VCaP (cell line): ENCODE results near the gene NKD2.

ENCODE experiments used
- H3K27ac ChIP-seq: fragments of 450-650 bp; 2 replicates; pipeline ENCODE4 v1.5.1; 2017
- TF ChIP-seq, protein P1 (sequence below): fragments of 450-650 bp; conservative IDR thresholded peaks from 2 replicates; pipeline ENCODE4 v1.5.1; 2017; ENCODE audit warnings: mild to moderate bottlenecking, moderate library complexity

NKD2 gene

DNA sequence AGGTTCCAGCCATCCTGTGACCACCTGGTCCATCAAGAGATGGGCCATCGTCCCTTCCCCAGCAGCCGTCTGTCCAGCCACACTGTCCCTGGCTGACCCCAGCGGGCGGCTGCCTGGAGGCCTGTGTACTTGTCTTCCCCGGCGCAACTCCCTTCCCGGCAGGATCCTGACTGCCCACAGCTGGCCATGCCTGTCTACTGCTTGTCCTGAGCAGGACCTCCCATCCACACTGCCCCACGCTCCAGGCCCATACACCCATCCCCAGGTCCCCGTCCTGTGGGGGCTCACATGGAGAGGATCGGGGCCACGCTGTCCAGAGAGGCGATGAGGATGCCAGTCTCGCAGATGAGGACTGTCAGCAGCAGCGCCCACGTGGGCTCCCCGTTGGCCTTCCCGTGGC is 67.8 kb downstream of the NKD2 start:
- TF ChIP-seq, protein P1, sequence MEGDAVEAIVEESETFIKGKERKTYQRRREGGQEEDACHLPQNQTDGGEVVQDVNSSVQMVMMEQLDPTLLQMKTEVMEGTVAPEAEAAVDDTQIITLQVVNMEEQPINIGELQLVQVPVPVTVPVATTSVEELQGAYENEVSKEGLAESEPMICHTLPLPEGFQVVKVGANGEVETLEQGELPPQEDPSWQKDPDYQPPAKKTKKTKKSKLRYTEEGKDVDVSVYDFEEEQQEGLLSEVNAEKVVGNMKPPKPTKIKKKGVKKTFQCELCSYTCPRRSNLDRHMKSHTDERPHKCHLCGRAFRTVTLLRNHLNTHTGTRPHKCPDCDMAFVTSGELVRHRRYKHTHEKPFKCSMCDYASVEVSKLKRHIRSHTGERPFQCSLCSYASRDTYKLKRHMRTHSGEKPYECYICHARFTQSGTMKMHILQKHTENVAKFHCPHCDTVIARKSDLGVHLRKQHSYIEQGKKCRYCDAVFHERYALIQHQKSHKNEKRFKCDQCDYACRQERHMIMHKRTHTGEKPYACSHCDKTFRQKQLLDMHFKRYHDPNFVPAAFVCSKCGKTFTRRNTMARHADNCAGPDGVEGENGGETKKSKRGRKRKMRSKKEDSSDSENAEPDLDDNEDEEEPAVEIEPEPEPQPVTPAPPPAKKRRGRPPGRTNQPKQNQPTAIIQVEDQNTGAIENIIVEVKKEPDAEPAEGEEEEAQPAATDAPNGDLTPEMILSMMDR = no peak

DNA sequence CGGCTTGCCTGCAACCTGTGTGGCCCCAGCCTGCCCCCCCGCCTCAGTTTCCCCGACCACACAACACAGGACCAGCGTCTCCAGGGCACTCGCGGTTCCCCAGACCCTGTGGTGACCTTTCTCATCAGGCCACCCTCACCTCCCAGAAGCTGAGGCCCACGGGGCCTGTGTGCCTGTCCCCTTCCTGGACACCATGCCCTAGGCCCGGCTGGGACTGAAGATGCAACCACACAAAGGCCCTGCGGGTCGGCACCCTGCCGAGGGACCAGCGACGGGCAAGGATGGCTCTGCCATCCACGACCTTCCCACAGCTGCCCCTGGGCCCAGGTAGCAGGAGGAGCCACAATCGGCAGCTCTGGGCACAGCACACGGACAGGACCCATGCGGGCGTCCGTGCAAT is 68.4 kb downstream of the NKD2 start:
- H3K27ac ChIP-seq = no peak overlapping the region
- TF ChIP-seq, protein P1 = no peak

More for the DNA sequence above, 67.8 kb downstream of the NKD2 start:
- H3K27ac ChIP-seq = no peak overlapping the region

DNA sequence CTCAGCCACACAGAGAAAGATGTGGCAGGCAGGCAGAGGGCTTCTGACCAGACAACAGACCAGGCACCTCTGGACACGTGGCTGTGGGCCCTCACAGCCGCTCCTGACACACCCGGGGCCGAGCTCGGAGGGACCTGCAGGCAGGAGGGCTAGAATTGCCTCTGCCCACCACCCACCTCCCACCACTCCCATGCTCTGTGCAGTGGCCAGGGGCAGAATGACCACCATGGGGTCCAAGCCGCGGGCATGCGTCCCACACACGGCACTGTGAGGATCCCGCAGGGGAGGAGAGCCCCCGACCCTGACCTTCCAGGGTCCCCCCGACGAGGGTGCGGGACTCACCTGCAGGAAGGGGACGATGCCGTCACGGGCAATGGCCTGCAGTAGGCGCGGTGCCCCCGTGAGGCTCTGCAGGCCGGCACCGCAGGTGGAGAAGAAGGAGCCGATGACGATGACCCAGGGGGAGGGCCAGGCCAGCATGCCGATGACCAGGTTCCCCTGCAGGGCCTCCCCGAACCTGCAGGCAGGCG is 69.0 kb downstream of the NKD2 start:
- TF ChIP-seq, protein P1 = no peak
- no peak overlapping the region for H3K27ac ChIP-seq

DNA sequence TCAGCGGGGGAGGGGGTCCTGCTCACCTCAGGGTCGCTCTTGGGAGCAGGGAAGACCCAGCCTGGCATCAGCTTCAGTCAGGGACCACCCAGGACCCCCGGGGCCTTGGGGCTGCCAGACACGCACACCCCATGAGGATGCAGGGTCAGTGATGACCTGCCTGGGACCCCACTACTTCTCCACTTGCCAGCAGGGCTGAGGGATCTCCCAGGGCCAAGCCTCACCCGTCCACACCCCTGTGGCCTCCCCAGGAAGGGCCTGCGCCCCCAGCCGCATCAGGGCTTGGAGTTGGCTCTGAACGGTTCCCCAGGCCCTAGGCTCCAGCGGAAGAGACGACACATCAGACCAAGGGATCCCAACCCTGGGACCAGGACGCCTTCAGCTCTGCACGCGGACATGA is 69.6 kb downstream of the NKD2 start:
- TF ChIP-seq, protein P1 = no peak
- no peak overlapping the region for H3K27ac ChIP-seq

DNA sequence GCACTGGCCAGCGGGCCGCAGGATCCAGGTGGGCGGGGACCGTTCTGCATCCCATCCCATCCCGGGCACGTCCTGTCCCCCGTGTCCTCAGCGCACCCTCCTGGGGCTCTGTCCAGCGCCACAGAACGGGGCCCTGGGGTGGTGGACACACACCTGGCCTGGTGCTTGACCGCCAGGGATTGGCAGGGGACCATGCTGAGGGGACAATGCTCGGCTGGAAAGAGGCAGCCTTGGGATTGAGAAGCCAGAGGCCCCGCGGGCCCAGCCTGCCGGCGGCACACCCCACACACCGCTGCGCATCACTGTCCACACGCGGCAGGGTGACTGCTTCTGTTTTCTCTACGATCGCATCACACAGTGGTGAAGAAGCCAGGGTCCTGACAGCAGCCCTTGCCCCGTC is 70.2 kb downstream of the NKD2 start:
- H3K27ac ChIP-seq = no peak overlapping the region
- TF ChIP-seq, protein P1 = no peak

DNA sequence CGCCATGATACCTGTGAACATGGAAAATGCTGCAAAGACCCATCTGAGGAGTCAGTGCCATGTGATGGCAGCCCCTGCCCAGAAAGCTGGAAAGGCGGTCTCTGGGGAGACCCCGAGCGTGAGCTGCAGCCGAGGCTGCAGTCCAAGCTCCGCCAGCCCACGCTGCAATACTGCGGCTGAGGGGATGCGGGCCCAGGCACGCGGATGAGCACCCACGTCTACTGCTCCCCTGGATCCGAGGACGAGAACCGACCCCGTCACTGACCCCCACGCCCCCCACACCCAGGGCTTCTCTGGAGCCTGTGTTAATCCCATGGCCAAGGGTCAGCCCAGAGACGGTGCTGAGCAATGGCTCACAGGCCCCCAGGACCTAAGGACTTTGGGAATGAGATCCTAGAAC is 70.9 kb downstream of the NKD2 start:
- H3K27ac ChIP-seq = no peak overlapping the region
- TF ChIP-seq, protein P1 = no peak

DNA sequence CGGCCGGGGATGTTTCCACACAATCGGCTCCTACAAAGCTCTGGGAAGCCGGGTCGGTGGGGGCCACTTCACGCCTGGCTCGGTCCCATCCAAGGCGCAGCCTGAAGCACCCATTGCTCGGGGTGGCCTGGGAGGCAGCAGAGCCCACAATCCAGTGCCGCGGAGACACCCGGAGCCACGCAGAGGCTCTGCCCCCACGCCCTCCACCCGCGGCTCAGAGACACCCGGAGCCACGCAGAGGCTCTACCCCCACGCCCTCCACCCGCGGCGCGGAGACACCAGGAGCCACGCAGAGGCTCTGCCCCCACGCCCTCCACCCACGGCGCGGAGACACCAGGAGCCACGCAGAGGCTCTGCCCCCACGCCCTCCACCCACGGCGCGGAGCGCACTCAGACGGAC is 71.4 kb downstream of the NKD2 start:
- TF ChIP-seq, protein P1 = no peak
- no peak overlapping the region for H3K27ac ChIP-seq

DNA sequence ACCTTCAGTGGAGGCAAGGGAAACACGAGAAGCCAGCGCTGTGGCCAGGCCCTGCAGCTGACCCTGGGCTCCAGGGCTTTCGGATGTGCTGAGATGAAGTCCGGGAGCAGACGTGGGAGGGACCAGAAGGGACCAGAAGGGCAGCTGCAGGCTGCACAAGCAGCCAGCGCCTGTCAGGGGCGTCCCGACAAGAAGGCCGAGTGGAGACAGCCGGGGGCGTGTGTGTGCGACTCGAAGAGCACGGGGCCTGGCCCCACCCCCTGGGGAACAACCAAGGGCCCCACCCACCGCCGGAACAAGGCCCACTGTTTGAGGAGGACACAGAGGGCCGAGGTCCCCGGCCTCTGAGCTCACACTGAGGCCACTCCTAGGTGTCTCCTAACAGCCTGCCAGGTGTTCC is 71.8 kb downstream of the NKD2 start:
- no peak overlapping the region for H3K27ac ChIP-seq
- TF ChIP-seq, protein P1 = no peak
